HT1080 (cell line): ENCODE measurements around the gene SPOUT1. TPM values are rescaled to one million over a fixed set of nuclear protein-coding genes. Genes with fewer than 3 reads are reported as not detected.
"Not testable (repeated sequence)": the region's sequence is repeated elsewhere in the genome, so short reads cannot be mapped to it uniquely, and the experiment has no call there.

ENCODE experiments used
- DNase-seq: peaks from one replicate; pipeline ENCODE4 v3.0.0-alpha.2; 2015; ENCODE audit warnings: low read depth
- total RNA-seq: library from RNA; depleted of rRNA; stranded (reverse); fragments of >200 nt; shearing (Covaris generic); gene quantifications from 2 replicates; pipeline ENCODE4 v1.2.3, GENCODE V29; 2014

SPOUT1 gene
- total RNA-seq, 1 experiment from 2014 or later, result 36.0 TPM

DNA sequence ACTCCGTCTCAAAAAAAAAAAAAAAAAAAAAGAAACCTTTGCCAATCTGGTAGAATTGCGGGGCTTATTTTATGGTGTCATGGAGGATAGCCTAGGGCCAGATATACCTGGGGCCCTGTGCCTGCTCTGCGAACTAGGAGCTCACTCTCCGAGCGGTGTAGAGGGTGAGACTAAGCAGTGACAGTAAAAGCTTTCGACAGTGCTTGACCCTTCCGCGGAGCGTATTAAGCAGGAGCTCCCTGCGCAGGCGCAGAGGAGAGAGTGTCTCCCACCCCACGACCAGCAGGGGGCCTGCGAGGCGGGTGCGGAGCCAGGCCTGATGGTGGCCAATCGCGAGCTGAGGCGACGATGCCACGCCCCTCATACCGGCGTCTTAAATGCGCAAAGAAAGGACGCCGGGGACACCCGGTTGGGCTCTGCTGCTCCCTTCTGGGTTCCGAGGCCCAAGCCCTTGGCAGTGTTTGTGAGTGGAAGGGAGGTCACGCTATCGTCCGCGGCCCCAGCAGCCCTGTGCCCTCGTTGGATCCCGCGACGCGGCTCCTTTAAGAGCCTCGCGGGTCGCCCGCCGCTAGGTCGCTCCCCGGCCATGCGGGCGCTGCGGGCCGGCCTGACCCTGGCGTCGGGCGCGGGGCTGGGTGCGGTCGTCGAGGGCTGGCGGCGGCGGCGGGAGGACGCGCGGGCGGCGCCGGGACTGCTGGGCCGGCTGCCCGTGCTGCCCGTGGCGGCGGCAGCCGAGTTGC, 11.3 kb downstream of the SPOUT1 start, which contains the start of gene ENDOG:
ENDOG (plus strand) TSS at position 402 of the 740 bp plus-strand sequence; CDS start at position 587, 185 bp downstream.
- peak; percentile 93 for DNase-seq

DNA sequence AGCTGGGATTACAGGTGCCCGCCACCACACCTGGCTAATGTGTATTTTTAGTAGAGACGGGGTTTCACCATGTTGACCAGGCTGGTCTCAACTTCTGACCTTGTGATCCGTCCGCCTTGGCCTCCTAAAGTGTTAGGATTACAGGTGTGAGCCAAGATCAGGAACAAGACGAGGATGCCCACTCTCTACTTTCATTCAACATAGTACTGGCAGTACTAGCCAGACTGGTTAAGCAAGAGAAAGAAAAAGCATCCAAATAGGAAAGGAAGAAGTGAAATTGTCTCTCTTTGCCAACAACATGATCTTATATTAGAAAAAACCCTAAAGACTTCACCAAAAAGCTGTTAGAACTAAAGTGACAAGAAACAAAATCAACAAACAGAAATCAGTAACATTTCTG, 18.7 kb downstream of the SPOUT1 start:
- no peak for DNase-seq

DNA sequence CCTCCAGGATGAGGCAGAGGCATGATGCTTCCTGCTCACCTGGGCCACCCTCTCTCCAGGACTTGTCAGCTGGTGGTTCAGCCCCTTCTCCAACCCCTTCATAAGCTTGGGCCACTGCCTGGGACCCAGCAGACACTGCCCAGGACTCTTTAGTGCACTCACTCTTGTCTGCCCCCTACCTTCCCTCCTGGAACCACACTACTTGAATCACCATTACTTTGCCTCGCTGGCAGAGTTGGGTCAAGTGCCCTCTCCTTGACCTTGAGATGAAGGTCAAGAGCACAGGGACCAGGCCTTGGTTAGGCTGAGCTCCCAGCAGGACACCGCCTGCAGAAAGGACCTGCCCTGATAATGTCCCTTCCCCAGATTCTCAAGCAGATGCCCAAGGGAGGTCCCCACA, 19.8 kb downstream of the SPOUT1 start:
- no peak for DNase-seq

DNA sequence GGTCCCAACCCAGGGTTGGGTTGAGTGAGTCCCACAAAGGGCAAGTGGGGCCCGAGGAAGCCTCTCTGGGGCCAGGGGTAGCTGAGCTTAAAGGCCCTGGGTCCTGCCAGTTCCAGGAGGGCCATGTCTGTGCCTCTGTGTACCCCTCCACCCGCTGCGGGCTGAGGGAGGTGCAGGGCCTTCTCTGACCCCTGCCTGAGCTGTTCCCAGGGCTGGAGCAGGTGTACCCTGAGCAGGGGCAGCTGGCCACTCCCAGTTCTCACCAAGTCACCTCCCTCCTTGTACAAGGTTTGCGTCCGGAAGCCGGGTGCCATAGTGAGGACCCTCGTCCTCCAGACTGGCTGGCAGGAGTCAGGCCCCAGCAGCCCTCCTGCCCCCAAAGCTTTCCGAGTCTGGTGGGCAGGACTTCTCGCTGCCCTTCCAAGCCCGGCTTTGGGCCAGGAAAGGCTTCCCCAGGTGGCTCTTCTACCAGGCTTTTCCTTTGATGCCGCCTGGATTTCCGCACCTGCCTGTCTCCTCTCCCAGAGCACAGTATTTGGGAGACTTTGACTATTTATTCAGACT, 20.5 kb downstream of the SPOUT1 start:
- no peak for DNase-seq

DNA sequence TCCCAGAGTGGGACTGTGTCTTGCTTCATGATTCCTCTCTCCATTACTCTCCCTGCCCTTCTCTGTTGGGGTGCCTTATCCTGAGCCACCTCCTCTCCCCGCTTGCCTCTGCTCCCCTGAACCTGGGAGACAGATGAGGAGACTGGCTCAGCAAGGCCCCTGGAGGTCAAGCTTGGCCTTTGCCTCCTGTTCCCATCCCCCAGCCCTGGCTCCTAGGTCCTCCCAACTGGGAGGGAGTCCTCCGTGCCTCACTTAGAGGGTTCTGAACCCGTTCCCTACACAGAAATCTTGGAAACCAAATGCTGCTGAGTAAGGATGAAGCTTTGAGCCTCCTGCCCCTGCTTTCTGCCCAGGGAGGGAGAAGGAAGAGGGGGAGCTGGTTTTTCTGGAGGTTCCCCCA, 21.1 kb downstream of the SPOUT1 start:
- no peak for DNase-seq

DNA sequence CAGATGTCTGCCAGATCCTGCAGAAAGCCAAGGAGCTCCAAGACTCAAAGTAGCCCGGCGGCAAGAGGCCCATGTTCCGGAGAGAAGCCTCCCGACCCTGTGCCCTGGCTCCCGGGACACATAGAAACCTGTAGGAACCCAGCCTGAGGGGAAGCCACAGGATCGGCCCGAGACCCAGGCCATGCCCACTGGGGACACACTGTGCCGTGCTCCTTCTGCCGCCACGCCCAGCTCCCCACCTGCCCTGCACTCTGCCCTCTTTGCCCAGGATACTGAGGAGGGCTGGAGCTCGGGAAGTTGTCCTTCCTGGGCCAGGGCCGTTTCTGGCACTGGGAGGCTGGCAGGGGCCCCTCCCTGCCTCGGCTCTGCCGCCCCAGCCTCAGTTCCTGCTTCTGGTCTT, 21.8 kb downstream of the SPOUT1 start:
- DNase-seq, result no peak

DNA sequence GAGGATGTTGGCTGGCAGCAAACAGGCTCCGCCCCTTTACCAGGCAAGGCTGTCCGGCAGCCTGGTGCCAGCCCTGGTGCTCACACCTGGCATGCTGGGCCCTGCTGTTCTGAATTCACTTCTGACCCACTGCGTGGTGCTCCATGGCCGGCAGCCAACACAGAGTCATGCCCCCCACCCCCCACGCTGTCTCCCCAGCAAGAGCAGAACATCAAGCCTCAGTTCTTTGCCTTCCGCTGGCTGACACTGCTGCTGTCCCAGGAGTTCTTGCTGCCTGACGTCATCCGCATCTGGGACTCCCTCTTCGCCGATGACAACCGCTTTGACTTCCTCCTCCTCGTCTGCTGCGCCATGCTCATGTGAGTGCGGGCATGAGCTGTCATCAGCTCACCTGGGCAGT, 23.9 kb downstream of the SPOUT1 start:
- DNase-seq, result no peak

DNA sequence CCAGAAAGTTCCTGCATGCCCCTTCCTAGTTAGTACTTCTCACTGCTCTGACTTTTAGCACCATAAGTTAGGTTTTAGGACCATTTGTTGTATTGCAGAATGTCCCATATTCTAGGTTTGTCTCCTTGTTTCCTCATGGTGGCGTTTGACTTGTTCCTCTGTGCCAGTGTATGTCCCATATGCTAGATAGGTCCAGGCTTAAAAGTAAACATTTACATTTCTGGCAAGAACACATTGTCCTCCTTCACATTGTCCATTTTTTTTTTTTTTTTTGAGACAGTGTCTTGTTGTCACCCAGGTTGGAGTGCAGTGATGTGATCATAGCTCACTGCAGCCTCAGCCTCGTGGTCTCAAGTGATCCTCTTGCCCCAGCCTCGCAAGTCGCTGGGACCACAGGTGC, 27.1 kb downstream of the SPOUT1 start:
- DNase-seq, result no peak

DNA sequence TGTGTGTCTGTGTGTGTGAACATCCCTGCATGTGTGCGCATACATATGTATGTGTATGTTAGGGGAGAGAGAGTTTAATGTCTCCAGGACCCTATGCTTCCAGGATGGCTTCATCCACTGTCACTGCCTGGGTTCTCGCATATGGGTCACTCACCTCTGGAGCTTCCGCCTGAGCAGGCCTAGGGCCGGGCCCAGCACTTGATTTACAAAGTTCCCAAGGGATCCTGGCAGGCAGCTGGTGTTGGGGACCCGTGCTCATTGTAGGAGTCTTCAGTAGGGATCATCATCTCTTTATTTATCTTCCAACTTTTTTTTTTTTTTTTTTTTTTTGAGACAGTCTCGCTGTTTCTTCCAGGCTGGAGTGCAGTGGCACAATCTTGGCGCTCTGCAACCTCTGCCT, 29.5 kb downstream of the SPOUT1 start:
- no peak for DNase-seq

DNA sequence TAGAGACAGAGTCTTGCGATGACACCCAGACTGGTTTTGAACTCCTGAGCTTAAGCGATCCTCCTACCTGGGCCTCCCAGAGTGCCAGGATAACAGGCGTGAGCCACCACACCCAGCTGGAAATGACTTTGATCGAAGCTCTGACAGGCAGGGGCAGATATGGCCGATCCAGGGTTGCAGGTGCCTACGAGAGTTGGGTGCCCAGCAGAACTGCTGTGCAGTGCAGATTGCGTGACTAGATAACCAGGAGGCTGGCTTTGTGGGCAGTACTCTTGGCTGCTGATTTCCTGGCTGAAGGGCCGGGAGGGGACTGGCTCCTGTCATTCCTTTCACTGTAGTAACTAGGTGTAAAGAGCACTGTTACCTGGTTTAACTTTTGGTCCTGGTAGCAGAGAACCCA, 30.7 kb downstream of the SPOUT1 start:
- no peak for DNase-seq

DNA sequence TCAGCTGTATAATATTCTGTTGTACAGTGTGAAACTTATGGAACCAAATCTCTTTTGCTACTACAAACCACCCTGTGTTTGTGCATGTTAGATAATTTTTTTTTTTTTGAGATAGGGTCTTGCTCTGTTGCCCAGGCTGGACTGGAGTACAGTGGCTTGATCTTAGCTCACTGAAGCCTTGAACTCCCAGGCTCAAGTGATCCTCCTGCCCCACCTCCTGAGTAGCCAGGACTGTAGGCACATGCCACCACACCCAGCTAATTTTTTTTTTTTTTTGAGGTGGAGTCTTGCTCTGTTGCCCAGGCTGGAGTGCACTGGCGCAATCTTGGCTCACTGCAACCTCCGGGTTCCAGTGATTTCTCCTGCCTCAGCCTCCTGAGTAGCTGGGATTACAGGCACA, 34.6 kb downstream of the SPOUT1 start:
- not testable (repeated sequence) for DNase-seq

DNA sequence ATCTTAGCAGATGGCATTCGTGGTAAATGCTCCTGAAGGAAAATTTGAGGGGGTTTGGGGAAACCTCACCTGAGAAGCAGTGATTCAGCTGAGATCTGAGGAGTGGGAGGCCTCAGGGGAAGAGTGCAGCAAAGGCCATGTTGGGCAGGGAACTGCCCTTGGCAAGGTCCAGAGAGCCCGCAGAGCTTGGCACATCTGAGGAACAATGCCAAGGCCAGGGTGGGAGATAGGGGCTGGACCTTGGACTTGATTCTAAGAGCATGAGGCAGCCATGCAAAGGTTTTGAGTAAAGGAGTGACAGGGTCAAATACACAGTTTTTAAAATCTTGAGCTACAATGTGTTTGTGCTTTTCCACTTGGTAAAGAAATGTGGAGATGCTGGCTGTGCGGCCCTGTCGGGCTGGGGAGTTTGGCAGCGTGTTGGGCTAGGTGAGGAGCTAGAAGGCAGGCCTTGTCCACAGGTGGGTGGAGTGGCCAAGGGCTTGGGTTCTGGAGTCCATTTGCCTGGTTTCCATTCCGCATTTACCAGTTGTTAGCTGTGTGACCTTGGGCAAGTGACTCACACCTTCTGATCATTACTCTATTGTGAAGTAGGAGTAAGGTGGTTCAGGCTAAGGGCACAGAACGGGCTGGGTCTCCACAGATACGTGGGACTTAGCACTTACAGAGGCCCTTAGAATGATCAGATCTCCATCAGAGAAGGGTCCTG, 36.5 kb downstream of the SPOUT1 start:
- no peak for DNase-seq

DNA sequence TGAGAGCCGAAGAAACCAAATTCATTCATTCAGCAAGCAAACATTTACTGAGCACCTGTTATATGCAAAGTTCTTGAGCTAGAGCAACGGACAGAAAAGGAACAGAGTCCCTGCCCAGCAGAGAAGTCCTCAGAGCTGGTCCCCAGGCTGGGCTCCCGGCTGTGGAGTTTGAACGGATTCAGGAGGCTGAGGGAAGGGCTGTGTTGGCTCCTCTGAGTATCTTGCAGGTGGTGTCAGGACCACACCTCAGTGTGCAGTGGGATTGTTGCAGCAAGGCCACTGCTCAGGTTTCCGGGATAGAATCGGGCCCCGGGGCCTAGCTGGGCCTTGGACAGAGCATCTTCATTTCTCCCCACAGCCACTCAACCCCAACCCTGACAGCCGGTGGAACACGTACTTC, 37.5 kb downstream of the SPOUT1 start:
- no peak for DNase-seq

DNA sequence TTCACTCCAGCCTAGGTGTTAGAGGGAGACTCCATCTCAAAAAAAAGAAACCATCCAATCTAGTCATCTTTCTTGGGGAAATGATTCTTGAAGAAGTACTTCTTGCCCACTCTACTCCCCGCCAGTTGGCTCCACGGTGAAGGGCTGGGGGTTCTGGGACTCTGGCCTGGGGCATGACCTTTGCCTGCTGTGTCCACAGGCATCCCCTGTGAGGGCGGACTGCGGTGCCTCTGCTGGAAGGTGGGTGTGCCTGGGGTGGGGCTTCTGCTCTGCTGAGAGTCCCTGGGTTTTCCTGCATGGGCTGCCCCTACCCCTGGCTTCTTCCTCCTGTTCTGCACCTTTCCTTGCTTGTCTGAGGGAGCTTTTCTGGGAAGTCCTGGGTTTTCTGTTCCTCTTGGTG, 39.1 kb downstream of the SPOUT1 start:
- DNase-seq, result no peak

DNA sequence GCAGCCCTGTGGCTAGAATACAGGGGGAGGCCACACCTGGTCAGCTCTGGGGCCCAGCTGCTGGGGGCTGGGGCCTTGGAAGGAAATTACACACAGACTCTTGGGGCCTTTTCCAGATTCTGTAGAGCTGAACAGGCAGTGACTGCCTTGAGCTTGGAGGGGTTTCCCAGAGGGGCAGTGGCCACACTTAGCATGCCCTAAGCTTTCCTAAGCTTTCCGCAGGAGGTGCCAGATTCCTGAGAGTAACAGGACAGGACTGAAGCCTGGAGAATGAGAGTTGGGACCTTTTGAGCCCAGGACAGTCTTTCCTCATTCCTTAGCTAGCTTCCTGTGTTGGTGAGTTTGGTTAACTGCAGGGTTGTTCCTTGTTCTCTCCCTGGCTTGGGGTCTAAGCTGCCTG, 41.1 kb downstream of the SPOUT1 start:
- no peak for DNase-seq

DNA sequence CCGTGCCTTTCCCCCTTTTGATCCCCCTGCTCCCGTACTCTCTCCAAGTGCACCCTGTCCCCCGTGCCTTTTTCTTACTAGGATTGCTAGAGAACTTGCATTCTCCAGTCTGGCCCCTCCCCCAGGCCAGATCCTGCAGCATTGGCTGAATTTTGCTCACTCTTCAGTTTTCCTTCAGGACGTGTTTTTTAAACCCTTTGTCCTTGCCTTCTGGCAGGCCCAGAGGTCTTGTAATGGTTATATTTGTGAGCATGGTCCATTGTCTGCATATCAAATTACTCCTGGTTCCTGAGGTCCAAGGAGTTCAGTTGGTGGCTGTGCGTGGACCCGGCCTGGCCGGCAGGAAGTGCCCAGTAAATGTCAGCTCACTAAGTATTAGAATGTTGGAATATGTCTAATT, 41.9 kb downstream of the SPOUT1 start:
- DNase-seq, result no peak

DNA sequence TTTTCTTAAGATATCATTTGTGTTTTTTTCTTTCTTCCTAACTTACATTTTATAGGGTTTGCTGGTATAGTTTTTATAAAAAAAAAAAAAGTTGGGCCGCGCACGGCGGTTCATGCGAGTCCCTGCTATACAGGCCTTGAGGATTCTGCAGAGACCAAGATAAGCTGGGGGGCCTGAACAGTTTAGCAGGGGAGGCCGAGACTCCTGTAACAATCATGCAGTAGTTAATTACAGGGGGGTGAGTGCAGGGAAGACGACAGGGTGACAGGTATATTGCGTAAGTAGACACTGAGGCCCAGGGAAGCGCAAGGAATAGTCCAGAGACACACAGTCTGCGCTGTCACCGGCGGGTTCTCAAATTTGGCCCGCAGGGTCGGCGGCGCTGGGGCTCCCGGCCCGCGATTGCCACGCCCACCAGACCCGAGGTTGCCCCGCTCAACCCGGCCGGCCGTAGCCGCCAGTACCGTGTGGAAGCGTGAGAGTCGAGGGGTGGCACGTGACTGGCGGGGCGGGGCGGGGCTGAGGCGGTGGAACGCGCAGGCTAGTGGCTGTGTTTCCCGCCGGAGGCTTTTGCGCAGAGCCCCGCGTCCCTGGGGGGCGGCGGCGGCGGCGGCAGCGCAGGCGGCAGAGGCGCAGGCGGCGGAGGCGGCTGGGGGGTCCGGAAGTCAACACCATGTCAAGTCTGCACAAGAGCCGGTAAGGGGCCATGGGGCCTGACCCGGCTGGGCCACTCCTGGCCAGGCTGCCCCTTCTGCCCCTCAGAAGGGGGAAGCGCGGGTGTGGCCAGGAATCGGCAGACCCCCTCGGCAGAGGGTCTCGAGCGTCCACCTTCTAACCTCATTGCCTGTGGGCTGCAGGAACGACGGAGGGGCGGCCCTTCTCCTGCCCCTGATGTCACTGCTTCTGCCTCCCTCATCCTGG, 42.7 kb downstream of the SPOUT1 start, which contains the start of gene TBC1D13:
TBC1D13 (plus strand) TSS at position 573 of the 921 bp plus-strand sequence; CDS start at position 674, 101 bp downstream.
- peak; percentile 71 for DNase-seq

DNA sequence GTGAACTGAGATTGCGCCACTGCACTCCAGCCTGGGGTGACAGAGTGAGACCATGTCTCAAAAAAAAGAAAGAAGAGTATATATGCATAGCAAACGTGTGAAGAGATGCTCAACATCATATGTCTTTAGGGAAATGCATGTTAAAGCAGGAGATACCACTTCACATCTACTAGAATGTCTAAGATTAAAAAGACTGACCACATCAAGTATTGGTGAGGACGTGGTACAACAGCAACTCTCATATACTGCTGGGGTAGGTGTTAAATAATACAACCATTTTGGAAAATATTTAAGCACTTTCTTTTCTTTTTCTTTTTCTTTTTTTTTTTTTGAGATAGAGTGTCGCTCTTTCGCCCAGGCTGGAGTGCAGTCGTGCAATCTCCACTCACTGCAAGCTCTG, 44.2 kb downstream of the SPOUT1 start:
- no peak for DNase-seq

DNA sequence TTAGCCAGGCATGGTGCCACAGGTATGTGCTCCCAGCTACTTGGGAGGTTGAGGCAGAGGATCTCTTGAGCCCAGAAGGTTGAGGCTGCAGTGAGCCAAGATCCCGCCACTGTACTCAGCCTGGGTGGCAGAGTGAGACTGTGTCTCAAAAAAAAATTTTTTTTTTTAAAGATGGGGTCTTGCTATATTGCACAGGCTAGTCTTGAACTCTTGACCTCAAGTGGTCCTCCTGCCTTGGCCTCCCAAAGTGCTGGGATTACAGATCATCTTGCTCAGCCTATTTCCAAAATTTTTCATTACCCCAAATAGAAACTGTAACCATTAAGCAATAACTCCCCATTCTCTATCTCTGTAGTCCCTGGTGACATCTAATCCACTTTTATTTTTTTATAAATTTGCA, 46.9 kb downstream of the SPOUT1 start:
- DNase-seq, result no peak

DNA sequence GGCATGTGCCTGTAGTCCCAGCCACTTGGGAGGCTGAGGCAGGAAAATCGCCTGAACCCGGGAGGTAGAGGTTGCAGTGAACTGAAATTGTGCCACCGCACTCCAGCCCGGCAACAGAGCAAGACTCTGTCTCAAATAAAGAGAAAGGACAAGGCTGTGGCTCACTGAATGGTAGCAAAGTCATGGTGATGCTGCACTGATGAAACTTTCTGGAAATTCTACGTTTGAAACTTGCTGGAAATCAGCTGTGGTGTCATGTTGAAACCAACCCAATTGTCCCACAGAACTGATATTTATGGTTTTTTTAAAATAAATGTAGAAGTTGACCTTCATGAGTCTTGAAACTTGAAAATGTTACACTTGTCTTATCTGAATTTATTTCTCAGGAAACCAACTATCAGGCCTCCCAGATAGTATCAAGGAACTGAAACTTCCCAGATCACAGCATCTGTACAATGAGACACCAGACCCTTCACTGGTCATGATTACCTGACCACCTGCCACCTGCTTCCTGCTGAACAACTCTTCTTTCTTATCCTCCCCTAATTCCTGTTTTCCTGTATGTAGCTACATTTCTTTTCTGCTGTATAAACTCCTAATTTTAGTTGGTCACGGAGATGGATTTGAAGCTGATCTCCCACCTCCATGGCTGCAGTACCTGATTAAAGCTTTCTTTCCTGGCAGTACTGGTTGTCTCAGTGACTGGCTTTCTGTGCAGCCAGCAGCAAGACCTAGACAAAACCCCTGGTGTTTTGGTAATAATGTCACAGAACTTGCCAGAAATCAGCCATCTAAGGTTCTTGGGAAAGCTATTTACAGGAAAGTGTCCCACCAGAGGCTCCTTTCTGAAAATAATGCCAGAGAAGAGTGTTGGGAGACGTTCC, 48.2 kb downstream of the SPOUT1 start:
- no peak for DNase-seq
